ENCODE data around the gene AGBL1.

- TF ChIP-seq CTCF (IDR thresholded peaks at IDR 0.05) = no peak
- TF ChIP-seq POLR2A (IDR thresholded peaks at IDR 0.05) = no peak
These were observed 215.8 kb downstream of the AGBL1 start for GRCh38 chr15:86295511-86295910.

Data from right lobe of liver (tissue), 4 donors.